Muscle layer of duodenum (tissue), 2 donors: ENCODE data around the gene RIT2.
"Not testable (repeated sequence)": the region's sequence is repeated elsewhere in the genome, so short reads cannot be mapped to it uniquely, and the experiment has no call there.

ENCODE experiments used
- H3K27ac ChIP-seq: one replicate; pipeline ENCODE4 v1.7.0; 2013; ENCODE audit warnings: mild to moderate bottlenecking, low read length
- H3K27me3 ChIP-seq: one replicate; pipeline ENCODE4 v1.7.0; 2013; ENCODE audit warnings: low read depth, mild to moderate bottlenecking, control low read depth, low read length
- H3K36me3 ChIP-seq, 2 donors: one replicate each; pipeline ENCODE4 v1.7.0; 2013; ENCODE audit warnings: low read length in 2 of 2, control low read depth in 1 of 2, mild to moderate bottlenecking in 1 of 2; ENCODE audit not compliant: insufficient read depth in 2 of 2, control insufficient read depth in 1 of 2
- H3K4me1 ChIP-seq, 2 donors: one replicate each; pipeline ENCODE4 v1.7.0; 2013; ENCODE audit warnings: low read length in 2 of 2, mild to moderate bottlenecking in 2 of 2, control low read depth in 1 of 2, moderate library complexity in 1 of 2; ENCODE audit not compliant: insufficient read depth in 2 of 2, control insufficient read depth in 1 of 2
- H3K4me3 ChIP-seq, 2 donors: one replicate each; pipeline ENCODE4 v1.7.0; 2013; ENCODE audit warnings: low read length in 2 of 2, low read depth in 1 of 2, mild to moderate bottlenecking in 1 of 2
- H3K9me3 ChIP-seq, 2 donors: one replicate each; pipeline ENCODE4 v1.7.0; 2013; ENCODE audit warnings: low read length in 2 of 2, control low read depth in 1 of 2, mild to moderate bottlenecking in 1 of 2; ENCODE audit not compliant: control insufficient read depth in 1 of 2
- donor health status: healthy.

Gene RIT2

DNA sequence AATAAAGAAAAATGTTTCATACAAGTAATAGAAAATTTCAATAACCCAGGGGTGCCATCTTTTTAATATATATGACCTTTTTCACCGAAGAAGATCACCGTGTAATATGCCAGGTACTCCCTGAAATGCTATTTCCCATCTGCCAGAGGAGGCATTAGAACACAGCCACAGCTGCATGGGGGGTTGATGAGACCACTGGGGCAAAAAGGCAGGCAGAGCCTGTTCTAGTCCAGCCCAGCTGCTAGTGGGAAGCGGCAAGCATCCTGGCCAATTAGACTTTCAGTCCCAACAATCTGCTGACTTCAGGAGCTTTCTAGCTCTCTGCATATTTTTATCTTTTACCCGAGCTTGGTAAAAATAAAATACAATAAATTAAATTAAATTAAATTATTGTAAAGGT lies 362.6 kb downstream of the RIT2 start:
- Histone ChIP-seq H3K4me3 (no peak overlapping the region), H3K4me1 (no peaks in the 10 kb centered on the region), H3K9me3 (no peaks in the 10 kb centered on the region), H3K27me3 (no peaks in the 10 kb centered on the region), H3K36me3 (no peaks in the 10 kb centered on the region), H3K27ac (no peak overlapping the region)

DNA sequence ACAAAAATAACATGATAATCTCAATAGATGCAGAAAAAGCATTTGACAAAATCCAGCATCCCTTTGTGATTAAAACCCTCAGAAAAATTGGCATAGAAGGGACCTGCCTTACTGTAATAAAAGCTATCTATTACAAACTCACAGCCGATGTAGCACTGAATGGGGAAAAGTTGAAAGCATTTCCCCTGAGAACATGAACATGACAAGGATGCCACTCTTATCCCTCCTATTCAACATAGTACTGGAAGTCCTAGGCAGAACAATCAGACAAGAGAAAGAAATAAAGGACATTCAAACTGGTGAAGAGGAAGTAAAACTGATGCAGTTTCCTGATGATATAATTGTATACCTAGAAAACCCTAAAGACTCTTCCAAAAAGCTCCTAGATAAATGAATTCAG lies 368.7 kb downstream of the RIT2 start:
- H3K27me3 ChIP-seq, result no peaks in the 10 kb centered on the region
- no peaks in the 10 kb centered on the region for H3K9me3 ChIP-seq
- H3K4me1 ChIP-seq, result no peaks in the 10 kb centered on the region
- no peak overlapping the region for H3K4me3 ChIP-seq
- no peak overlapping the region for H3K27ac ChIP-seq
- no peaks in the 10 kb centered on the region for H3K36me3 ChIP-seq

DNA sequence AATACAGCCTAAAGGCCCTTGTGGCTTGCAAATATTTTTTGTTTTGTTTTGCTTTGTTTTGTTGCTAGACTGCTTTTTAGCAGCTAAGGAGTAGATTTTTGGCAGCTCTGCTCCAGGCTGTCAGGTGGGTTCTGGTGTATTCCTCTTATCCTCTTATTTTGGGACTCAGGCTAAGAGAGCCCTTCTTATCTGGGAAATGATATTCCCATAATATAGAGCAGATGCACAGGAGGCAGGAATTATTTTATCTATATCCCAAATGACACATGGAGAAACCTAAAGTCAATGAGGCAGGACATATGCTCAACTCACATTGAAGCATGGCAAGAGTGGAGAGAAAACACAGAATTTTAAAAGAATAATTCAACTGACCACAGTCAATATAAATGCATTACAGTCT lies 369.6 kb downstream of the RIT2 start:
- H3K9me3 ChIP-seq, result no peaks in the 10 kb centered on the region
- no peaks in the 10 kb centered on the region for H3K36me3 ChIP-seq
- H3K27me3 ChIP-seq, result no peaks in the 10 kb centered on the region
- H3K27ac ChIP-seq, result no peak overlapping the region
- no peak overlapping the region for H3K4me3 ChIP-seq
- H3K4me1 ChIP-seq, result no peaks in the 10 kb centered on the region

DNA sequence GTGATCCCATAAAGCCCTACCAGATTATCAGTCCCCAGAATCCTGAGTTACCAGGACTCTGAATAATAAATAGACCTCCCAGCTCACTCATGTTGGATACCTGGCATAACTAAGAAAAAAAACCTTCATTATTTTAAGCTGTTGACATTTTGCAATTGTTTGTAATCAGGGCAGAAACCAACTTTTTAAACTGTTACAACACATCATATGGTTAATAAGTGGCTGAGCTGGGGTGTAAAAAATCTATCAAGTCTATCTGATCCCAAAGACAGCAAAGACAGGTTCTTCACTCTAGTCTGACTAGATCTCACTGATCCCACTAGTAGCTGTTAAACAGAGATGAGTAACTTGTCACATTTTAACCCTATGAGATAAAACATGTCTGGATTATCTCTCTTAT lies 370.3 kb downstream of the RIT2 start:
- H3K36me3 ChIP-seq, result no peaks in the 10 kb centered on the region
- H3K4me1 ChIP-seq, result no peaks in the 10 kb centered on the region
- H3K27ac ChIP-seq, result no peak overlapping the region
- H3K9me3 ChIP-seq, result no peaks in the 10 kb centered on the region
- no peaks in the 10 kb centered on the region for H3K27me3 ChIP-seq
- H3K4me3 ChIP-seq, result no peak overlapping the region

DNA sequence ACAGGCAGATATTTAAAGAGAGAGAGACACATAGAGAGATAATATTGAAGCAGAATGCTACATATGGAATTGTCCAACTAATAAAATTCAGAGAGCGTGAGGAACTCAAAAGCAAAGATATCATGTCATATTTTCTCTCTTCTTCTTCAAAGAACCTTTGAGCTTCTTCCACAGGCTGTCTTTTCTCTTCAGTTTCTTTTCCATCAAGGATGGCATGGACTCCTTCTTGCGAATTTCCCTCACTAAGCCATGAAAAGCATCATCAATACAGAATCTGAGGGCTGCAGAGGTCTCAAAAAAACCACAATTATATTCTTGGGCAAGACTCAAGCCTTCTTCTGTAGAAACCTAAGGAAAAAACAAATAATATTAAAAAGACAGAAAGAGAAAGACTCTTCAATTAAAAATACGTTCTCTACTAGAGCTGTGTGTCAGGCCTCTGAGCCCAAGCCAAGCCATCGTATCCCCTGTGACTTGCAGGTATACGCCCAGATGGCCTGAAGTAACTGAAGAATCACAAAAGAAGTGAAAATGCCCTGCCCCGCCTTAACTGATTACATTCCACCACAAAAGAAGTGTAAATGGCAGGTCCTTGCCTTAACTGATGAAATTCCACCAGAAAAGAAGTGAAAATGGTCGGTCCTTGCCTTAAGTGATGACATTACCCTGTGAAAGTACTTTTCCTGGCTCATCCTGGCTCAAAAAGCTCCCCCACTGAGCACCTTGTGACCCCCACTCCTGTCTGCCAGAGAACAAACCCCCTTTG lies 371.9 kb downstream of the RIT2 start:
- Histone ChIP-seq H3K4me3 (no peak overlapping the region), H3K9me3 (no peaks in the 10 kb centered on the region), H3K4me1 (no peaks in the 10 kb centered on the region), H3K27me3 (no peaks in the 10 kb centered on the region), H3K36me3 (no peaks in the 10 kb centered on the region), H3K27ac (no peak overlapping the region)

DNA sequence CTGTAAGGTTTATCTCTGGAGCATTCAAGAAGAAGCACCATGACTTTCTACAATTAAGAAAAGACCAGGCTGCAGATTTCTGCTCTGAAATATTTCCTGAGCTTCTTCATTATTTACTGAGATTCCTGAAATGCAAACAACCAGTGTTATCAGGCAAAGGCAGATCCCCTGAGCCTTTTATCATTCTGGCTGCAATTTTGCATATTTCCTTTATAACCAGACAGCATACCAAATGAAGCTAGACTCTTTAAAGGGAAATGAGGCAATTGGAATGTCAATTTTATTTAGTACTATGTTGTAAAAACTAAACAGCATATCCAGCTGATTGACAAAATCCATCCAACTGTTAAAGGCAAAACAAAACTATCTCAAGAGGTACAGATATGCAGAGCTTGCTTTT lies 372.5 kb downstream of the RIT2 start:
- Histone ChIP-seq H3K9me3 (no peaks in the 10 kb centered on the region), H3K27me3 (no peaks in the 10 kb centered on the region), H3K4me1 (no peaks in the 10 kb centered on the region), H3K4me3 (no peak overlapping the region), H3K27ac (no peak overlapping the region), H3K36me3 (no peaks in the 10 kb centered on the region)

DNA sequence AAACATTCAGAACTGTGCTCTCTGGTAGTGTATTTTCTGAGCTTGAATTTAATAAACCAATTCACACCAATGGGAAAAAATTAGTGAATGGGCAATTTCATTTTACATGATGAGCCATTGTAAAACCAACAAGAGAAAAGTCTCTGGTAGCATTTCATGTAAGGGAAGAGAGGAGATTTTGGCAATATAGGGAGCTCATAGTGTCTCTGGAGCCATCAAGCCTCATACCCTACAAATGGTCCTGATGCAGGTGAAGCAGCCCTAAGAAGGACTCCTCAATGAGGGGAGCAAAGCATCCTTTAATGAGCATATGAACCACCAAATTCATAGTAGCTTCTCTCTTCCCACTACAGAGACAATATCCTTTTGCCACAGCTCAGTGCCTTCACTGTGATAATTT lies 373.0 kb downstream of the RIT2 start:
- Histone ChIP-seq H3K27me3 (no peaks in the 10 kb centered on the region), H3K27ac (no peak overlapping the region), H3K36me3 (no peaks in the 10 kb centered on the region), H3K4me3 (no peak overlapping the region), H3K9me3 (no peaks in the 10 kb centered on the region), H3K4me1 (no peaks in the 10 kb centered on the region)

DNA sequence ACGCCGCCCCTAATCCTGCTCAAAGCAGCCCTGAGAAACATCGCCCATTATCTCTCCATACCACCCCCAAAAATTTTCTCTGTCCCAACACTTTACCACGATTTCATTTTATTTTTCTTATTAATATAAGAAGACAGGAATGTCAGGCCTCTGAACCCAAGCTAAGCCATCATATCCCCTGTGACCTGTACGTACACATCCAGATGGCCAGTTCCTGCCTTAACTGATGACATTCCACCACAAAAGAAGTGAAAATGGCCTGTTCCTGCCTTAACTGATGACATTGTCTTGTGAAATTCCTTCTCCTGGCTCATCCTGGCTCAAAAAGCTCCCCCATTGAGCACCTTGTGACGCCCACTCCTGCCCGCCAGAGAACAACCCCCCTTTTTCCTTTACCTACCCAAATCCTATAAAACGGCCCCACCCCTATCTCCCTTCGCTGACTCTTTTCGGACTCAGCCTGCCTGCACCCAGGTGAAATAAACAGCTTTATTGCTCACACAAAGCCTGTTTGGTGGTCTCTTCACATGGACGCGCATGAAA lies 373.6 kb downstream of the RIT2 start:
- H3K36me3 ChIP-seq, H3K27me3 ChIP-seq, H3K27ac ChIP-seq, H3K4me3 ChIP-seq, H3K4me1 ChIP-seq, H3K9me3 ChIP-seq: not testable (repeated sequence)

DNA sequence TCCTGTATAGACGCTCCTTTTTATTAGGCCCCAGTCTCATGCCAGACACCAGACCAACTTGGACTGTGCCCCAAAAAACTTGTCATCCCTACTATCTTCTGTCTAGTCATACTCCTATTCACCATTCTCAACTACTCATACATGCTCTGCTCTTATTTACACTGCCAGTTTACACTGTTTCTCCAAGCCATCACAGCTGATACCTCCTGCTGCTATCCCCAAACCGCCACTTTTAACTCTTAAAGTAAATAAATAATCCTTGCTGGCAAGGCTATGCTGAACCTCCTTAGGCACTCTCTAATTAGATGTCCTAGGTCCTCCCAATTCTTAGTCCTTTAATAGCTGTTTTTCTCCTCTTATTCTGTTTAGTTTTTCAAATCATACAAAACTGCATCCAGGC lies 374.2 kb downstream of the RIT2 start:
- H3K9me3 ChIP-seq, H3K4me1 ChIP-seq, H3K4me3 ChIP-seq, H3K27me3 ChIP-seq, H3K36me3 ChIP-seq, H3K27ac ChIP-seq: not testable (repeated sequence)

DNA sequence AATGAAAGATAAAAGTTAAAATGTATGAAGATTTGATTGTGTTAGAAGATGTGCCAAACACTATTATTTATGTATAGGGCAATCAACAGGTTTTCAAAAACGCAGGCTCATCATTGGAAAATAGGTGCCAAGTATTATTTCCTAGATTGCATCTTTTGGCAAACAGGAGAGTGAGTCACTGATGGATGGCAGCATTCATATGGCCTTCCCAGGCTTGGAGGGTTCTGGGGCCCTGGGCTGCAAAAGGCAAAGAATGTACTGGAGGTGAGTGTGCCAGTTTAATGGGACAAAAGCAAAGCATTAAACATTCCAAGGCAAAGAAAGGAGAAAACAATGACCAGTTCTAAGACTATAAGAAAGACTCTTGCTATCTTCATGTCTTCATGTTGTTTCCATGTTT lies 379.4 kb downstream of the RIT2 start:
- H3K4me1 ChIP-seq, result no peaks in the 10 kb centered on the region
- no peak overlapping the region for H3K4me3 ChIP-seq
- H3K27ac ChIP-seq, result no peak overlapping the region
- H3K9me3 ChIP-seq, result no peaks in the 10 kb centered on the region
- no peaks in the 10 kb centered on the region for H3K36me3 ChIP-seq
- no peaks in the 10 kb centered on the region for H3K27me3 ChIP-seq

DNA sequence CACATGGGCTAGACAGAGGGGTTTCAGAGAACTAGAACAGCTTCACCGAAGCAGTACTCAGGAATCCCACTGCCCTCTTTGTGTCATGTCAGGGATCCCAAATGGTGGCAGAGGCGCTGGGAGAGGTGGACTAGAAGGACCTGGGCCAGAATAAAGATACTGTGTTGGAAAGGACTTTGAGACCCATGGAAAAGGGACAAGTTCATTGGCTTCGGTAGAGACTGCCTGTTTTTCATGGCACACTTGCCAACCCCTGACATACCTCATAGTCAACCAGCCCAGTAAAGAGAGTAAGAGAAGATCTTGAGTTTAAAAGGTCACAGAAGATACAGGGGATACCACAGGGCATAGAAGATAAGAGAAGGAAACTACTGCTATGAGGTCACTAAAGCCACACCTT lies 381.0 kb downstream of the RIT2 start:
- Histone ChIP-seq H3K9me3 (no peaks in the 10 kb centered on the region), H3K4me1 (no peaks in the 10 kb centered on the region), H3K27me3 (no peaks in the 10 kb centered on the region), H3K36me3 (no peaks in the 10 kb centered on the region), H3K4me3 (no peak overlapping the region), H3K27ac (no peak overlapping the region)

DNA sequence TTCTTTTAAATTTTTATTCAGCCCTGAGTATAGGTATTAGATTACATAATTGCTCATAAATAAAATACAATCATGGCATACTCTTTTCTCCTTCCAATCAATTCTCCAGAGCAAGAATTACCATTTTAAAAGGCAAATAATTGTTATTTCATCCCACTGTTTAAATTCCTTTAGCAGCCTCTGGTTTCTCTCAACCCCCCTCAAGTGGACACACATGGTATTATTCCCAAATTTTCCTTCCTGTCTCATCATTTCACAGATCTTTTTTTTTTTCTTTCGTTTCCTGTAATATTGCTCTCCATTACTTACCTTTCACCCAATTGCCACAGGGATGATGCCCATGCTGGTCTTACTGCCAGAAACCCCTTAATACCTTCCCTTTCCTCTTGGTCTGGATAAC lies 385.2 kb downstream of the RIT2 start:
- no peaks in the 10 kb centered on the region for H3K27me3 ChIP-seq
- no peaks in the 10 kb centered on the region for H3K4me1 ChIP-seq
- no peak overlapping the region for H3K4me3 ChIP-seq
- H3K9me3 ChIP-seq, result no peaks in the 10 kb centered on the region
- H3K36me3 ChIP-seq, result no peaks in the 10 kb centered on the region
- H3K27ac ChIP-seq, result no peak overlapping the region
